Activated naive CD8-positive, alpha-beta T cell treated with anti-CD3 and anti-CD28 coated beads for 36 hours (primary cell): Measurements from ENCODE around the gene IDH3G. TPM values are rescaled to one million over a fixed set of nuclear protein-coding genes. Genes with fewer than 3 reads are reported as not detected.

ENCODE experiments used
- DNase-seq: peaks from one replicate; pipeline ENCODE4 v3.0.0; 2021
- H3K27ac Mint-ChIP-seq: one replicate; pipeline ENCODE4 v1.8.0; 2022; ENCODE audit warnings: mild to moderate bottlenecking, moderate library complexity, mixed read lengths
- H3K27me3 Mint-ChIP-seq: one replicate; pipeline ENCODE4 v1.8.0; 2022; ENCODE audit warnings: mild to moderate bottlenecking, mixed read lengths
- H3K36me3 Mint-ChIP-seq: one replicate; pipeline ENCODE4 v1.8.0; 2021; ENCODE audit warnings: mild to moderate bottlenecking, mixed read lengths
- H3K4me1 Mint-ChIP-seq: one replicate; pipeline ENCODE4 v1.8.0; 2021; ENCODE audit warnings: mixed read lengths
- H3K4me3 Mint-ChIP-seq: one replicate; pipeline ENCODE4 v1.8.0; 2022; ENCODE audit warnings: mild to moderate bottlenecking, moderate library complexity, mixed read lengths
- H3K9me3 Mint-ChIP-seq: one replicate; pipeline ENCODE4 v1.8.0; 2022; ENCODE audit warnings: mixed read lengths
- total RNA-seq, 2 experiments: library from RNA; stranded (reverse); gene quantifications; one replicate each; pipeline ENCODE4 v1.2.3, GENCODE V29; 2021

IDH3G gene
- total RNA-seq, 2 experiments from 2014 or later, result 55.9 to 58.1 TPM

- no peaks in the 10 kb centered on the region for H3K4me1 Mint-ChIP-seq
- no peaks in the 10 kb centered on the region for H3K27me3 Mint-ChIP-seq
These were observed 10.7 kb downstream of the IDH3G start for GRCh38 chrX:153783378-153784013.

GRCh38 chrX:153782871-153783270 lies 11.3 kb downstream of the IDH3G start:
- no peak overlapping the region for H3K4me3 Mint-ChIP-seq

More at GRCh38 chrX:153783378-153784013, 10.7 kb downstream of the IDH3G start:
- Mint-ChIP-seq H3K27ac (no peak overlapping the region), H3K4me3 (no peak overlapping the region), H3K9me3 (no peaks in the 10 kb centered on the region), H3K36me3 (no peaks in the 10 kb centered on the region)
- no peak for DNase-seq

GRCh38 chrX:153782313-153782712 lies 11.9 kb downstream of the IDH3G start:
- Mint-ChIP-seq H3K4me1 (no peaks in the 10 kb centered on the region), H3K27ac (no peak overlapping the region), H3K27me3 (no peaks in the 10 kb centered on the region), H3K36me3 (no peaks in the 10 kb centered on the region), H3K4me3 (no peak overlapping the region), H3K9me3 (no peaks in the 10 kb centered on the region)
- no peak for DNase-seq

More at GRCh38 chrX:153782871-153783270, 11.3 kb downstream of the IDH3G start:
- H3K27me3 Mint-ChIP-seq, result no peaks in the 10 kb centered on the region
- no peaks in the 10 kb centered on the region for H3K9me3 Mint-ChIP-seq
- no peak for DNase-seq
- no peak overlapping the region for H3K27ac Mint-ChIP-seq
- no peaks in the 10 kb centered on the region for H3K36me3 Mint-ChIP-seq
- H3K4me1 Mint-ChIP-seq, result no peaks in the 10 kb centered on the region

GRCh38 chrX:153781428-153782047 lies 12.6 kb downstream of the IDH3G start:
- Mint-ChIP-seq H3K4me3 (no peak overlapping the region), H3K4me1 (no peaks in the 10 kb centered on the region), H3K36me3 (no peaks in the 10 kb centered on the region), H3K9me3 (no peaks in the 10 kb centered on the region), H3K27me3 (no peaks in the 10 kb centered on the region), H3K27ac (no peak overlapping the region)
- DNase-seq, result no peak

GRCh38 chrX:153780678-153781427 lies 13.3 kb downstream of the IDH3G start, which contains the start of gene SRPK3:
Gene SRPK3, plus strand, starts transcription at chrX:153781041. Its CDS starts 46 bp downstream, at chrX:153781087.
- H3K27me3 Mint-ChIP-seq, result no peaks in the 10 kb centered on the region
- H3K4me1 Mint-ChIP-seq, result no peaks in the 10 kb centered on the region
- no peaks in the 10 kb centered on the region for H3K36me3 Mint-ChIP-seq
- H3K27ac Mint-ChIP-seq, result no peak within 1 kb of the TSS
- no peaks in the 10 kb centered on the region for H3K9me3 Mint-ChIP-seq
- DNase-seq, result no peak
- no peak within 1 kb of the TSS for H3K4me3 Mint-ChIP-seq

GRCh38 chrX:153779891-153780677 lies 14.1 kb downstream of the IDH3G start:
- no peak overlapping the region for H3K4me3 Mint-ChIP-seq
- no peaks in the 10 kb centered on the region for H3K36me3 Mint-ChIP-seq
- H3K9me3 Mint-ChIP-seq, result no peaks in the 10 kb centered on the region
- H3K27ac Mint-ChIP-seq, result no peak overlapping the region
- DNase-seq, result no peak
- no peaks in the 10 kb centered on the region for H3K27me3 Mint-ChIP-seq
- H3K4me1 Mint-ChIP-seq, result no peaks in the 10 kb centered on the region

GRCh38 chrX:153778684-153779101 lies 15.5 kb downstream of the IDH3G start:
- Mint-ChIP-seq H3K27me3 (no peaks in the 10 kb centered on the region), H3K27ac (no peak overlapping the region), H3K4me1 (no peaks in the 10 kb centered on the region), H3K36me3 (no peaks in the 10 kb centered on the region), H3K4me3 (no peak overlapping the region), H3K9me3 (no peaks in the 10 kb centered on the region)
- no peak for DNase-seq

GRCh38 chrX:153778181-153778580 lies 16.0 kb downstream of the IDH3G start:
- H3K9me3 Mint-ChIP-seq, result no peaks in the 10 kb centered on the region
- DNase-seq, result no peak
- no peaks in the 10 kb centered on the region for H3K36me3 Mint-ChIP-seq
- no peak overlapping the region for H3K27ac Mint-ChIP-seq
- H3K4me1 Mint-ChIP-seq, result no peaks in the 10 kb centered on the region
- H3K27me3 Mint-ChIP-seq, result no peaks in the 10 kb centered on the region
- no peak overlapping the region for H3K4me3 Mint-ChIP-seq

GRCh38 chrX:153777261-153778090 lies 16.7 kb downstream of the IDH3G start:
- Mint-ChIP-seq H3K4me3 (no peak overlapping the region), H3K27me3 (no peaks in the 10 kb centered on the region), H3K4me1 (no peaks in the 10 kb centered on the region), H3K9me3 (no peaks in the 10 kb centered on the region), H3K36me3 (no peaks in the 10 kb centered on the region), H3K27ac (no peak overlapping the region)
- DNase-seq, result no peak

- DNase-seq, result no peak
These were observed 17.5 kb downstream of the IDH3G start for GRCh38 chrX:153776611-153777045.

GRCh38 chrX:153776120-153776599 lies 18.0 kb downstream of the IDH3G start:
- H3K27ac Mint-ChIP-seq, result no peak overlapping the region
- H3K4me1 Mint-ChIP-seq, result no peaks in the 10 kb centered on the region
- H3K27me3 Mint-ChIP-seq, result no peaks in the 10 kb centered on the region
- no peaks in the 10 kb centered on the region for H3K36me3 Mint-ChIP-seq
- no peak for DNase-seq
- no peaks in the 10 kb centered on the region for H3K9me3 Mint-ChIP-seq
- H3K4me3 Mint-ChIP-seq, result no peak overlapping the region

More at GRCh38 chrX:153776611-153777045, 17.5 kb downstream of the IDH3G start:
- H3K27me3 Mint-ChIP-seq, result no peaks in the 10 kb centered on the region
- H3K27ac Mint-ChIP-seq, result no peak overlapping the region
- no peak overlapping the region for H3K4me3 Mint-ChIP-seq
- H3K4me1 Mint-ChIP-seq, result no peaks in the 10 kb centered on the region
- H3K9me3 Mint-ChIP-seq, result no peaks in the 10 kb centered on the region
- no peaks in the 10 kb centered on the region for H3K36me3 Mint-ChIP-seq

- Mint-ChIP-seq H3K9me3 (no peaks in the 10 kb centered on the region), H3K36me3 (no peaks in the 10 kb centered on the region), H3K4me1 (no peaks in the 10 kb centered on the region), H3K27ac (no peak overlapping the region), H3K4me3 (no peak overlapping the region), H3K27me3 (no peaks in the 10 kb centered on the region)
- DNase-seq, result no peak
These were observed 18.7 kb downstream of the IDH3G start for GRCh38 chrX:153775293-153776119.

GRCh38 chrX:153774576-153775292 lies 19.4 kb downstream of the IDH3G start:
- no peak for DNase-seq
- Mint-ChIP-seq H3K4me3 (no peak overlapping the region), H3K27me3 (no peaks in the 10 kb centered on the region), H3K27ac (no peak overlapping the region), H3K36me3 (no peaks in the 10 kb centered on the region), H3K9me3 (no peaks in the 10 kb centered on the region), H3K4me1 (no peaks in the 10 kb centered on the region)
